ENCODE measurements around the gene GABBR2. TPM values are rescaled to one million over a fixed set of nuclear protein-coding genes. Genes with fewer than 3 reads are reported as not detected.

The GABBR2 gene
- total and polyA plus RNA-seq, 2 experiments from 2014 or later, result 0.89 to 1.3 TPM

GRCh38 chr9:98612061-98612752 is 96.5 kb downstream of the GABBR2 start:
- Mint-ChIP-seq H3K27me3 (ENCODE audit: insufficient read depth, low read depth, poor library complexity) (peaks cover 4% of the 10 kb centered on the region), H3K9me3 (no peaks in the 10 kb centered on the region), H3K27ac (no peak overlapping the region), H3K4me3 (no peak overlapping the region), H3K4me1 (peaks cover 9% of the 10 kb centered on the region; the same call in 2 of the 3 replicates), H3K36me3 (ENCODE audit: low read depth) (no peaks in the 10 kb centered on the region)
- Histone ChIP-seq H3K4me3 (no peak overlapping the region), H3K4me1 (ENCODE audit: insufficient read depth) (no peaks in the 10 kb centered on the region), H3K36me3 (ENCODE audit: insufficient read depth) (no peaks in the 10 kb centered on the region), H3K9me2 (ENCODE audit: insufficient read depth) (peaks cover 6% of the 10 kb centered on the region; the same call in 1 of the 2 replicates), H2AFZ (no peak overlapping the region), H3K27me3 (ENCODE audit: insufficient read depth) (no peaks in the 10 kb centered on the region), H3K27ac (ENCODE audit: low read depth) (no peak overlapping the region), H4K20me1 (replicated peaks; ENCODE audit: insufficient read depth) (no peaks in the 10 kb centered on the region), H3F3A (replicated peaks; ENCODE audit: low read depth) (no peaks in the 10 kb centered on the region), H3K79me2 (replicated peaks; ENCODE audit: insufficient read depth) (no peaks in the 10 kb centered on the region), H3K4me2 (no peak overlapping the region)
- TF ChIP-seq ZNF462 (CRISPR knock-in tag; IDR thresholded peaks at IDR 0.05), result no peak
- no peak for TF ChIP-seq ZNF331 (CRISPR knock-in tag; IDR thresholded peaks at IDR 0.05; ENCODE audit: low read depth)
- DNase-seq (ENCODE audit: low spot score), result no peak
- no peak for ATAC-seq

- Histone ChIP-seq H3K27ac (ENCODE audit: low read depth) (no peak overlapping the region), H3K4me1 (ENCODE audit: insufficient read depth) (no peaks in the 10 kb centered on the region), H3K79me2 (replicated peaks; ENCODE audit: insufficient read depth) (no peaks in the 10 kb centered on the region), H2AFZ (no peak overlapping the region), H3F3A (replicated peaks; ENCODE audit: low read depth) (no peaks in the 10 kb centered on the region), H4K20me1 (replicated peaks; ENCODE audit: insufficient read depth) (no peaks in the 10 kb centered on the region), H3K9me2 (ENCODE audit: insufficient read depth) (peaks cover 6% of the 10 kb centered on the region; the same call in 1 of the 2 replicates), H3K4me2 (no peak overlapping the region), H3K27me3 (ENCODE audit: insufficient read depth) (no peaks in the 10 kb centered on the region), H3K36me3 (ENCODE audit: insufficient read depth) (no peaks in the 10 kb centered on the region), H3K4me3 (no peak overlapping the region)
- Mint-ChIP-seq H3K27me3 (ENCODE audit: insufficient read depth, low read depth, poor library complexity) (peaks cover 6% of the 10 kb centered on the region), H3K9me3 (no peaks in the 10 kb centered on the region), H3K36me3 (ENCODE audit: low read depth) (no peaks in the 10 kb centered on the region), H3K4me3 (no peak overlapping the region), H3K4me1 (peaks cover 9% of the 10 kb centered on the region; the same call in 2 of the 3 replicates), H3K27ac (no peak overlapping the region)
- ATAC-seq (no peak), DNase-seq (ENCODE audit: low spot score) (no peak)
- TF ChIP-seq JUNB (IDR thresholded peaks at IDR 0.05; ENCODE audit: unreplicated experiment) (no peak), CTCF (conservative IDR thresholded peaks at IDR 0.05; ENCODE audit: low read depth in 2 of 2) (no peak), POLR2AphosphoS5 (IDR thresholded peaks at IDR 0.05; ENCODE audit: low read depth) (no peak), EZH2 (IDR thresholded peaks at IDR 0.05; ENCODE audit: low read depth, unreplicated experiment) (no peak), EZH2phosphoT487 (IDR thresholded peaks at IDR 0.05; ENCODE audit: unreplicated experiment) (no peak)
These were observed 97.4 kb downstream of the GABBR2 start for GRCh38 chr9:98611319-98611718.

All from GM23338 (cell line).